K562 (cell line): ENCODE measurements around the gene ELF2. TPM values are rescaled to one million over a fixed set of nuclear protein-coding genes. Genes with fewer than 3 reads are reported as not detected.

Experiments used
- GATAD2A ChIP-seq: fragments of 450-650 bp; IDR thresholded peaks from 2 replicates; pipeline ENCODE4 v1.6.1; 2017
- MITF ChIP-seq: IDR thresholded peaks from 2 replicates; pipeline ENCODE4 v1.6.1; 2014; ENCODE audit warnings: antibody characterized with exemption
- POLR2B ChIP-seq: fragments of 450-650 bp; IDR thresholded peaks from 2 replicates; pipeline ENCODE4 v1.6.1; 2018; ENCODE audit warnings: low read depth; ENCODE audit not compliant: partially characterized antibody
- RFX7 ChIP-seq: fragments of 250-450 bp; sonication (Bioruptor Pico); IDR thresholded peaks from 2 replicates; pipeline ENCODE4 v1.5.1; 2021; ENCODE audit warnings: mild to moderate bottlenecking
- ZBTB17 ChIP-seq: fragments of 450-650 bp; formaldehyde crosslinking; IDR thresholded peaks from 2 replicates; pipeline ENCODE4 v1.4.0; 2020; ENCODE audit warnings: mild to moderate bottlenecking
- ZBTB40 ChIP-seq, 2 experiments: fragments of 450-650 bp in 1 of 2; sonication (generic) in 1 of 2; formaldehyde crosslinking in 1 of 2; IDR thresholded peaks; 2 replicates each; pipeline versions ENCODE4 v1.7.1 to v1.9.0; 2016 to 2022; ENCODE audit warnings: inconsistent platforms in 1 of 2, mild to moderate bottlenecking in 1 of 2, missing genetic modification reagents in 1 of 2
- ZNF407 ChIP-seq: fragments of 450-650 bp; IDR thresholded peaks from 2 replicates; pipeline ENCODE4 v1.6.1; 2016; ENCODE audit warnings: low read depth
- ZNF668 ChIP-seq: fragments of 250-450 bp; sonication (Bioruptor Pico); IDR thresholded peaks from 2 replicates; pipeline ENCODE4 v1.8.0; 2022; ENCODE audit warnings: mild to moderate bottlenecking, inconsistent platforms
- polyA plus RNA-seq, 8 experiments: library from polyadenylated mRNA; depleted of rRNA in 4 of 8; stranded (reverse) in 5 of 8; unstranded in 3 of 8; fragments of >200 nt; fragmentation: Nextera tagmentation in 2 of 8; fragmentation: Illumina TruSeq in 1 of 8; extraction: Ambion mirVana in 2 of 8; extraction: Trizol in 1 of 8; gene quantifications; 2 replicates each; pipeline versions ENCODE4 v1.2.1 to v1.2.3, GENCODE V29; 2011 to 2014; ENCODE audit warnings: inconsistent platforms in 1 of 8, missing spikeins in 1 of 8
- total RNA-seq, 7 experiments: library from RNA; depleted of rRNA in 6 of 7; stranded (reverse); fragments of >200 nt in 6 of 7; fragmentation: Illumina TruSeq in 2 of 7; extraction: Trizol in 2 of 7; gene quantifications; 2 replicates each; pipeline versions ENCODE4 v1.2.1 to v1.2.3, GENCODE V29; 2011 to 2021; ENCODE audit warnings: low replicate concordance in 1 of 7

Gene ELF2
- total and polyA plus RNA-seq, 9 of the 15 experiments (the other 6 are each of a cell fraction or from before 2014, with no cell fraction given) = 9.4 to 58.7 (median 41.6) TPM

- TF ChIP-seq GATAD2A (0 out of 2 replicates have a peak, but pooled peaks have one; percentile 33), ZBTB17 (CRISPR knock-in tag) (no peak), ZBTB40 (IDR thresholded peaks at IDR 0.05) (peak; percentile 36; the same call in 1 of the 2 replicates), ZBTB40 (CRISPR knock-in tag; IDR thresholded peaks at IDR 0.05) (no peak), ZNF668 (CRISPR knock-in tag) (no peak), POLR2B (no peak), RFX7 (CRISPR knock-in tag) (no peak), MITF (no peak), ZNF407 (no peak)
Observed at GRCh38 chr4:139171876-139172691, 4.9 kb downstream of the ELF2 start (continued).
